Measurements from ENCODE around the gene SLC4A5. TPM values are rescaled to one million over a fixed set of nuclear protein-coding genes. Genes with fewer than 3 reads are reported as not detected.
"Not testable (repeated sequence)": the region's sequence is repeated elsewhere in the genome, so short reads cannot be mapped to it uniquely, and the experiment has no call there.

Gene SLC4A5
- total RNA-seq, 2 experiments from 2014 or later, result 2.2 to 2.7 TPM

GRCh38 chr2:74199275-74199701, 143.9 kb downstream of the SLC4A5 start:
- POLR2A ChIA-PET, result interaction anchor here (0.7 to 2.6 kb wide), 10 partner anchors 8 to 259 kb away, joined by 3 to 32 read pairs (median 4); partner anchors contain the start of genes MOB1A and WBP1
- intact Hi-C loops (cut with DNase I, micrococcal nuclease), result loop anchor here (1.0 to 5.0 kb wide), 6 partner anchors 50 to 638 kb away; partner anchors contain the start of genes DGUOK (in 1 of the 2) and TPRKB (in 1 of the 2)
- CTCF ChIA-PET, result interaction anchor here (0.6 to 3.6 kb wide), 13 partner anchors 11 to 371 kb away, joined by 3 to 19 read pairs (median 3); partner anchors contain the start of genes BOLA3, MOB1A, STAMBP and WBP1
- peak; percentile 33 for DNase-seq
- H3K4me3 Mint-ChIP-seq, result peak overlapping the region; percentile 100
- no peaks in the 10 kb centered on the region for H3K27me3 Mint-ChIP-seq
- H3K27ac Mint-ChIP-seq, result peak overlapping the region; percentile 100
- peaks cover 46% of the 10 kb centered on the region for H3K4me1 Mint-ChIP-seq
- H3K9me3 Mint-ChIP-seq (ENCODE audit: low read depth), result no peaks in the 10 kb centered on the region
- no peak for ATAC-seq
- H3K36me3 Mint-ChIP-seq (ENCODE audit: low read depth), result peaks cover 52% of the 10 kb centered on the region

GRCh38 chr2:74198461-74199274, 144.5 kb downstream of the SLC4A5 start, which contains the start of gene MTHFD2:
TSS of gene MTHFD2 (plus strand) at chr2:74198615. CDS start at chr2:74198642, 27 bp downstream.
- H3K27ac Mint-ChIP-seq, result peak within 1 kb of the TSS; percentile 100
- CTCF ChIA-PET, result interaction anchor here (0.6 to 3.6 kb wide), 11 partner anchors 12 to 370 kb away, joined by 3 to 19 read pairs (median 3); partner anchors contain the start of genes BOLA3, MOB1A, STAMBP and WBP1
- peak; percentile 90 for ATAC-seq
- H3K4me1 Mint-ChIP-seq, result peaks cover 40% of the 10 kb centered on the region
- no peaks in the 10 kb centered on the region for H3K27me3 Mint-ChIP-seq
- POLR2A ChIA-PET, result interaction anchor here (0.7 to 2.6 kb wide), 6 partner anchors 9 to 52 kb away, joined by 3 to 32 read pairs (median 5); partner anchors contain the start of gene MOB1A
- H3K4me3 Mint-ChIP-seq, result peak within 1 kb of the TSS; percentile 100
- intact Hi-C loops (cut with DNase I, micrococcal nuclease), result loop anchor here (1.0 to 5.0 kb wide), 12 partner anchors 20 to 965 kb away; partner anchors contain the start of genes DGUOK (in 2 of the 2), MOB1A (in 2 of the 2), PRADC1 (in 1 of the 2) and TET3 (in 1 of the 2)
- H3K9me3 Mint-ChIP-seq (ENCODE audit: low read depth), result no peaks in the 10 kb centered on the region
- peak; percentile 96 for DNase-seq
- peaks cover 46% of the 10 kb centered on the region for H3K36me3 Mint-ChIP-seq (ENCODE audit: low read depth)

GRCh38 chr2:74198023-74198460, 145.2 kb downstream of the SLC4A5 start:
- Mint-ChIP-seq H3K9me3 (ENCODE audit: low read depth) (no peaks in the 10 kb centered on the region), H3K4me3 (peak overlapping the region; percentile 100), H3K27me3 (no peaks in the 10 kb centered on the region), H3K27ac (peak overlapping the region; percentile 100), H3K36me3 (ENCODE audit: low read depth) (peaks cover 40% of the 10 kb centered on the region), H3K4me1 (peaks cover 36% of the 10 kb centered on the region)
- ChIA-PET CTCF (interaction anchor here (1.1 to 3.6 kb wide), 2 partner anchors 19 to 260 kb away, joined by 3 to 19 read pairs; partner anchors contain the start of genes MOB1A and WBP1), POLR2A (interaction anchor here (1.5 to 2.6 kb wide), 2 partner anchors 20 to 51 kb away, joined by 3 to 32 read pairs; partner anchors contain the start of gene MOB1A)
- ATAC-seq, result no peak
- intact Hi-C loops (cut with DNase I, micrococcal nuclease), result loop anchor here (1.0 to 5.0 kb wide), 9 partner anchors 20 to 965 kb away; partner anchors contain the start of genes DGUOK (in 2 of the 2), MOB1A (in 2 of the 2), PRADC1 (in 1 of the 2) and TET3 (in 1 of the 2)
- DNase-seq, result no peak

- ChIA-PET CTCF (interaction anchor here (0.6 to 1.1 kb wide), 4 partner anchors 15 to 139 kb away, joined by 3 to 6 read pairs (median 5); partner anchors contain the start of gene MOB1A), POLR2A (interaction anchor here (1.0 kb wide), 1 partner anchor 18 kb away, joined by 5 read pairs; the partner anchor contains the start of gene MOB1A)
- intact Hi-C loops (cut with DNase I, micrococcal nuclease), result loop anchor here (5.0 kb wide), 2 partner anchors 270 to 640 kb away; partner anchors contain the start of gene DGUOK (in 1 of the 2)
- H3K9me3 Mint-ChIP-seq (ENCODE audit: low read depth), result no peaks in the 10 kb centered on the region
- H3K4me1 Mint-ChIP-seq, result peaks cover 29% of the 10 kb centered on the region
- H3K4me3 Mint-ChIP-seq, result no peak overlapping the region
- DNase-seq (no peak), ATAC-seq (no peak)
- peaks cover 2% of the 10 kb centered on the region for H3K27me3 Mint-ChIP-seq
- peaks cover 31% of the 10 kb centered on the region for H3K36me3 Mint-ChIP-seq (ENCODE audit: low read depth)
- peak overlapping the region; percentile 31 for H3K27ac Mint-ChIP-seq
These were observed 146.2 kb downstream of the SLC4A5 start for GRCh38 chr2:74197049-74197448.

GRCh38 chr2:74194799-74195198, 148.4 kb downstream of the SLC4A5 start:
- no peaks in the 10 kb centered on the region for H3K9me3 Mint-ChIP-seq (ENCODE audit: low read depth)
- H3K36me3 Mint-ChIP-seq (ENCODE audit: low read depth), result peaks cover 11% of the 10 kb centered on the region
- no peak overlapping the region for H3K4me3 Mint-ChIP-seq
- ATAC-seq (no peak), DNase-seq (no peak)
- intact Hi-C loops (cut with DNase I, micrococcal nuclease), result loop anchor here (5.0 kb wide), 2 partner anchors 267 to 643 kb away; partner anchors contain the start of gene DGUOK (in 1 of the 2)
- H3K4me1 Mint-ChIP-seq, result peaks cover 13% of the 10 kb centered on the region
- CTCF ChIA-PET, result no interaction called here
- H3K27me3 Mint-ChIP-seq, result peaks cover 3% of the 10 kb centered on the region
- H3K27ac Mint-ChIP-seq, result no peak overlapping the region
- POLR2A ChIA-PET, result no interaction called here

GRCh38 chr2:74191596-74192380, 151.4 kb downstream of the SLC4A5 start:
- H3K27ac Mint-ChIP-seq, result no peak overlapping the region
- DNase-seq (no peak), ATAC-seq (no peak)
- no peaks in the 10 kb centered on the region for H3K36me3 Mint-ChIP-seq (ENCODE audit: low read depth)
- ChIA-PET CTCF (interaction anchor here (0.6 to 1.7 kb wide), 5 partner anchors 10 to 253 kb away, joined by 3 to 6 read pairs (median 3); partner anchors contain the start of gene MOB1A), POLR2A (interaction anchor here (1.4 to 1.7 kb wide), 2 partner anchors 13 to 25 kb away, joined by 4 read pairs; partner anchors contain the start of gene MOB1A)
- no peak overlapping the region for H3K4me3 Mint-ChIP-seq
- peaks cover 3% of the 10 kb centered on the region for H3K27me3 Mint-ChIP-seq
- H3K4me1 Mint-ChIP-seq, result peaks cover 3% of the 10 kb centered on the region
- intact Hi-C loops (cut with DNase I, micrococcal nuclease), result no loop called here
- H3K9me3 Mint-ChIP-seq (ENCODE audit: low read depth), result no peaks in the 10 kb centered on the region

- ChIA-PET POLR2A (no interaction called here), CTCF (no interaction called here)
- ATAC-seq (no peak), DNase-seq (no peak)
- H3K4me1 Mint-ChIP-seq, result peaks cover 17% of the 10 kb centered on the region
- H3K27me3 Mint-ChIP-seq, result peaks cover 3% of the 10 kb centered on the region
- no peak overlapping the region for H3K4me3 Mint-ChIP-seq
- no peaks in the 10 kb centered on the region for H3K36me3 Mint-ChIP-seq (ENCODE audit: low read depth)
- intact Hi-C loops (cut with DNase I, micrococcal nuclease), result no loop called here
- H3K27ac Mint-ChIP-seq, result no peak overlapping the region
- H3K9me3 Mint-ChIP-seq (ENCODE audit: low read depth), result no peaks in the 10 kb centered on the region
These were observed 154.5 kb downstream of the SLC4A5 start for GRCh38 chr2:74188696-74189095.

GRCh38 chr2:74188018-74188601, 155.1 kb downstream of the SLC4A5 start:
- Mint-ChIP-seq H3K27ac (no peak overlapping the region), H3K4me3 (no peak overlapping the region), H3K4me1 (peaks cover 17% of the 10 kb centered on the region), H3K27me3 (peaks cover 3% of the 10 kb centered on the region), H3K36me3 (ENCODE audit: low read depth) (no peaks in the 10 kb centered on the region), H3K9me3 (ENCODE audit: low read depth) (no peaks in the 10 kb centered on the region)
- CTCF ChIA-PET, result no interaction called here
- intact Hi-C loops (cut with DNase I, micrococcal nuclease), result no loop called here
- DNase-seq (no peak), ATAC-seq (no peak)
- POLR2A ChIA-PET, result no interaction called here

GRCh38 chr2:74186706-74187105, 156.5 kb downstream of the SLC4A5 start:
- H3K4me1 Mint-ChIP-seq, result peaks cover 21% of the 10 kb centered on the region
- peak overlapping the region; percentile 70 for H3K27ac Mint-ChIP-seq
- DNase-seq; H3K36me3 Mint-ChIP-seq (ENCODE audit: low read depth); POLR2A ChIA-PET; H3K27me3 Mint-ChIP-seq; CTCF ChIA-PET; H3K9me3 Mint-ChIP-seq (ENCODE audit: low read depth); ATAC-seq; H3K4me3 Mint-ChIP-seq; intact Hi-C loops (cut with DNase I, micrococcal nuclease): not testable (repeated sequence)

- peak overlapping the region; percentile 70 for H3K27ac Mint-ChIP-seq
- peak; percentile 94 for ATAC-seq
- peak overlapping the region; percentile 4 for H3K4me3 Mint-ChIP-seq
- peaks cover 24% of the 10 kb centered on the region for H3K4me1 Mint-ChIP-seq
- DNase-seq, result peak; percentile 76
- ChIA-PET POLR2A (interaction anchor here (0.6 kb wide), 1 partner anchor 406 kb away, joined by 3 read pairs; the partner anchor contains the start of gene DUSP11), CTCF (interaction anchor here (1.6 kb wide), 1 partner anchor 14 kb away, joined by 4 read pairs; no protein-coding TSS in a partner anchor)
- intact Hi-C loops (cut with DNase I, micrococcal nuclease), result no loop called here
- no peaks in the 10 kb centered on the region for H3K9me3 Mint-ChIP-seq (ENCODE audit: low read depth)
- no peaks in the 10 kb centered on the region for H3K36me3 Mint-ChIP-seq (ENCODE audit: low read depth)
- H3K27me3 Mint-ChIP-seq, result peaks cover under 1% of the 10 kb centered on the region
These were observed 157.2 kb downstream of the SLC4A5 start for GRCh38 chr2:74186038-74186437.

All from activated CD4-positive, alpha-beta T cell treated with anti-CD3 and anti-CD28 coated beads for 36 hours (primary cell).